ENCODE results near the gene ADAM33. TPM values are rescaled to one million over a fixed set of nuclear protein-coding genes. Genes with fewer than 3 reads are reported as not detected.

ADAM33 gene
- total RNA-seq, 1 experiment from 2014 or later: not detected

GRCh38 chr20:3727401-3728021 lies 45.7 kb upstream of the ADAM33 start:
- no peak overlapping the region for H3K27ac ChIP-seq (ENCODE audit: low read depth, low read length)
- H3K4me1 ChIP-seq (ENCODE audit: control insufficient read depth in 1 of 2, insufficient read depth in 2 of 2, low read length in 2 of 2): peaks cover 3 to 20% of the 10 kb centered on the region in 2 experiments; a peak in 2 of 4 replicates
- H3K9me2 ChIP-seq (ENCODE audit: insufficient read depth): no peaks in the 10 kb centered on the region
- no peaks in the 10 kb centered on the region for H3K36me3 ChIP-seq (ENCODE audit: control insufficient read depth in 1 of 2, insufficient read depth in 2 of 2, low read length in 2 of 2)
- H3K9ac ChIP-seq (ENCODE audit: low read length): no peak overlapping the region
- peak overlapping the region; percentile 23 for H2AFZ ChIP-seq (ENCODE audit: low read depth, low read length, poor library complexity, severe bottlenecking)
- H4K20me1 ChIP-seq (ENCODE audit: insufficient read depth): no peaks in the 10 kb centered on the region
- intact Hi-C loops (cut with micrococcal nuclease): no loop called here
- peak; percentile 37; the same call in 1 of the 2 replicates for ATAC-seq
- no TSS peak for BruUV-seq (replicated peaks)
- H3K4me2 ChIP-seq (ENCODE audit: low read length): peak overlapping the region; percentile 40
- H3K4me3 ChIP-seq (replicated peaks in 1 of 2; ENCODE audit: low read depth in 1 of 2, low read length in 2 of 2): no peak overlapping the region
- ChIA-PET CTCF (interaction anchor here (2.2 kb wide), 1 partner anchor 17 kb away, joined by 5 read pairs; no protein-coding TSS in a partner anchor), POLR2A (interaction anchor here (0.6 kb wide), 2 partner anchors 290 to 464 kb away, joined by 3 read pairs; no protein-coding TSS in a partner anchor), RAD21 (ENCODE audit: low non-redundant PET in 1 of 2, low total read pairs in 2 of 2, uncharacterized antibody in 2 of 2, unreplicated experiment in 2 of 2) (no interaction called here)
- H3K79me2 ChIP-seq (ENCODE audit: insufficient read depth, low read length): no peaks in the 10 kb centered on the region
- H3K9me3 ChIP-seq (ENCODE audit: control insufficient read depth in 1 of 2, insufficient read depth in 1 of 2, low read depth in 1 of 2, low read length in 2 of 2): no peaks in the 10 kb centered on the region
- no peak for DNase-seq (ENCODE audit: low read depth, low spot score)
- 0 out of 2 replicates have a peak, but pooled peaks cover 8% of the 10 kb centered on the region for H3K27me3 ChIP-seq (ENCODE audit: insufficient read depth, low read length)
- TF ChIP-seq SP1 (IDR thresholded peaks at IDR 0.05; ENCODE audit: low read depth) (no peak), JUND (IDR thresholded peaks at IDR 0.05) (no peak), CBX3 (IDR thresholded peaks at IDR 0.05; ENCODE audit: low read depth) (no peak), CTCF (IDR thresholded peaks at IDR 0.05 in 2 of 3, conservative IDR thresholded peaks at IDR 0.05 in 1 of 3; ENCODE audit: borderline replicate concordance in 1 of 3, insufficient read depth in 1 of 3, low read depth in 2 of 3, low read length in 2 of 3) (no peak), EZH2phosphoT487 (IDR thresholded peaks at IDR 0.05; ENCODE audit: borderline replicate concordance) (no peak), RAD21 (IDR thresholded peaks at IDR 0.05; ENCODE audit: low read depth) (no peak), POLR2A (IDR thresholded peaks at IDR 0.05; ENCODE audit: borderline replicate concordance, extremely low read depth, insufficient read depth, insufficient read length) (no peak), ATF3 (IDR thresholded peaks at IDR 0.05) (no peak), MAX (IDR thresholded peaks at IDR 0.05) (no peak), ZNF274 (IDR thresholded peaks at IDR 0.05; ENCODE audit: low read depth, low read length) (no peak), REST (IDR thresholded peaks at IDR 0.05; ENCODE audit: low read depth) (no peak)
- TF ChIP-seq, protein P1, sequence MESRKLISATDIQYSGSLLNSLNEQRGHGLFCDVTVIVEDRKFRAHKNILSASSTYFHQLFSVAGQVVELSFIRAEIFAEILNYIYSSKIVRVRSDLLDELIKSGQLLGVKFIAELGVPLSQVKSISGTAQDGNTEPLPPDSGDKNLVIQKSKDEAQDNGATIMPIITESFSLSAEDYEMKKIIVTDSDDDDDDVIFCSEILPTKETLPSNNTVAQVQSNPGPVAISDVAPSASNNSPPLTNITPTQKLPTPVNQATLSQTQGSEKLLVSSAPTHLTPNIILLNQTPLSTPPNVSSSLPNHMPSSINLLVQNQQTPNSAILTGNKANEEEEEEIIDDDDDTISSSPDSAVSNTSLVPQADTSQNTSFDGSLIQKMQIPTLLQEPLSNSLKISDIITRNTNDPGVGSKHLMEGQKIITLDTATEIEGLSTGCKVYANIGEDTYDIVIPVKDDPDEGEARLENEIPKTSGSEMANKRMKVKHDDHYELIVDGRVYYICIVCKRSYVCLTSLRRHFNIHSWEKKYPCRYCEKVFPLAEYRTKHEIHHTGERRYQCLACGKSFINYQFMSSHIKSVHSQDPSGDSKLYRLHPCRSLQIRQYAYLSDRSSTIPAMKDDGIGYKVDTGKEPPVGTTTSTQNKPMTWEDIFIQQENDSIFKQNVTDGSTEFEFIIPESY (IDR thresholded peaks at IDR 0.05; ENCODE audit: extremely low read depth, insufficient replicate concordance, low read length): no peak

Measured in HCT116 (cell line).